Keratinocyte (primary cell): ENCODE measurements around the gene MEA1.

Experiments used
- EZH2 ChIP-seq: IDR thresholded peaks from one replicate; pipeline ENCODE4 v1.6.1; 2012; ENCODE audit warnings: inconsistent platforms, mild to moderate bottlenecking, low read length, moderate library complexity
- TF ChIP-seq, protein P1 (sequence below), 3 experiments: IDR thresholded peaks in 1 of 3; conservative IDR thresholded peaks in 1 of 3; optimal IDR thresholded peaks in 1 of 3; 2 replicates in 2 of 3; 3 replicates in 1 of 3; pipeline versions ENCODE3 to v1.5.1; 2011; ENCODE audit warnings: low read length in 3 of 3, mild to moderate bottlenecking in 3 of 3, moderate library complexity in 2 of 3, control low read depth in 1 of 3, inconsistent platforms in 1 of 3; ENCODE audit not compliant: insufficient read depth in 2 of 3; ENCODE audit errors: extremely low read depth in 1 of 3

DNA sequence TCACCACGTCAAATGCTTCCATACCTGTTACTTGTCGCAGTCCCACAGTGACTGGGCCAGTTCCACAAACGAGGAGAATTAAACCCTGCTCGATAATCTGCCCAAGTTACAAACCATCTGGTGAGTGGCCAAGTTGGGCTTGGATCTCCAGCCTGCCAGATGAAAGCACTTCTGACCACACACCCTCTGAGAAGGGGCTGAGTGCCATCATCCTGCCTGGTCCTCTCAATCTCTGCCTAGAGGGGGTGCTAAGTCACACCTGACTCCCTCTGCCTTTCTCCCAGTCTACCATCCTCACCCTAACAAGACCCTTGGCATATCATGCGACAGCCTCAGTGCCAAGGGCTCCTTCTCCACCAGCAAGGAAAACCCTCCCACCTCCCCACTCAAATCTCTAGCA, 23.5 kb upstream of the MEA1 start:
- TF ChIP-seq, protein P1, sequence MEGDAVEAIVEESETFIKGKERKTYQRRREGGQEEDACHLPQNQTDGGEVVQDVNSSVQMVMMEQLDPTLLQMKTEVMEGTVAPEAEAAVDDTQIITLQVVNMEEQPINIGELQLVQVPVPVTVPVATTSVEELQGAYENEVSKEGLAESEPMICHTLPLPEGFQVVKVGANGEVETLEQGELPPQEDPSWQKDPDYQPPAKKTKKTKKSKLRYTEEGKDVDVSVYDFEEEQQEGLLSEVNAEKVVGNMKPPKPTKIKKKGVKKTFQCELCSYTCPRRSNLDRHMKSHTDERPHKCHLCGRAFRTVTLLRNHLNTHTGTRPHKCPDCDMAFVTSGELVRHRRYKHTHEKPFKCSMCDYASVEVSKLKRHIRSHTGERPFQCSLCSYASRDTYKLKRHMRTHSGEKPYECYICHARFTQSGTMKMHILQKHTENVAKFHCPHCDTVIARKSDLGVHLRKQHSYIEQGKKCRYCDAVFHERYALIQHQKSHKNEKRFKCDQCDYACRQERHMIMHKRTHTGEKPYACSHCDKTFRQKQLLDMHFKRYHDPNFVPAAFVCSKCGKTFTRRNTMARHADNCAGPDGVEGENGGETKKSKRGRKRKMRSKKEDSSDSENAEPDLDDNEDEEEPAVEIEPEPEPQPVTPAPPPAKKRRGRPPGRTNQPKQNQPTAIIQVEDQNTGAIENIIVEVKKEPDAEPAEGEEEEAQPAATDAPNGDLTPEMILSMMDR (optimal IDR thresholded peaks at IDR 0.05 in 1 of 3, IDR thresholded peaks at IDR 0.05 in 1 of 3, conservative IDR thresholded peaks at IDR 0.05 in 1 of 3; ENCODE audit: extremely low read depth in 1 of 3, insufficient read depth in 2 of 3, low read length in 3 of 3): no peak
- TF ChIP-seq EZH2: no peak
